Fibroblast of lung (primary cell): ENCODE results near the gene SPATA9.

Source experiments
- CTCF ChIP-seq, 2 donors: IDR thresholded peaks in 1 of 2; conservative IDR thresholded peaks in 1 of 2; 1 replicate in 1 of 2; 2 replicates in 1 of 2; pipeline ENCODE4 v1.5.1; 2011 to 2012; ENCODE audit warnings: low read length in 2 of 2, control low read depth in 1 of 2, inconsistent platforms in 1 of 2, low read depth in 1 of 2, mild to moderate bottlenecking in 1 of 2
- EZH2 ChIP-seq: IDR thresholded peaks from 2 replicates; pipeline ENCODE4 v1.5.1; 2012; ENCODE audit warnings: low read length, control low read depth, mild to moderate bottlenecking; ENCODE audit errors: missing control alignments

GRCh38 chr5:95689680-95690079, 6.9 kb upstream of the SPATA9 start:
- no peak for TF ChIP-seq CTCF (conservative IDR thresholded peaks at IDR 0.05 in 1 of 2, IDR thresholded peaks at IDR 0.05 in 1 of 2; ENCODE audit: low read depth in 1 of 2, low read length in 2 of 2)
- TF ChIP-seq EZH2, result no peak
